Kidney epithelial cell (primary cell): ENCODE results near the gene NT5DC3. TPM values are rescaled to one million over a fixed set of nuclear protein-coding genes. Genes with fewer than 3 reads are reported as not detected.

ENCODE experiments used
- DNase-seq: peaks from one replicate; pipeline ENCODE4 v3.0.0-alpha.2; 2010; ENCODE audit warnings: low read depth
- H3K27me3 ChIP-seq: 2 replicates; pipeline ENCODE4 v1.6.0; 2011; ENCODE audit warnings: low read length; ENCODE audit not compliant: control insufficient read depth, insufficient read depth
- H3K36me3 ChIP-seq: 2 replicates; pipeline ENCODE4 v1.5.1; 2011; ENCODE audit warnings: low read length; ENCODE audit not compliant: control insufficient read depth, insufficient read depth
- H3K4me3 ChIP-seq: 2 replicates; pipeline ENCODE4 v1.5.1; 2011; ENCODE audit warnings: low read depth, mild to moderate bottlenecking, control low read depth, low read length
- CTCF ChIP-seq: IDR thresholded peaks from 2 replicates; pipeline ENCODE4 v1.5.1; 2011; ENCODE audit warnings: mild to moderate bottlenecking, moderate library complexity, low read length, control low read depth, inconsistent platforms; ENCODE audit not compliant: insufficient read depth, poor library complexity, severe bottlenecking
- total RNA-seq: library from RNA; depleted of rRNA; stranded (reverse); fragments of >200 nt; gene quantifications from 2 replicates; pipeline ENCODE4 v1.2.3, GENCODE V29; 2015

NT5DC3 gene
- total RNA-seq, 1 donor from 2014 or later = 17.0 TPM

GRCh38 chr12:103737881-103738280 lies 103.2 kb downstream of the NT5DC3 start:
- TF ChIP-seq CTCF = no peak
- no peak for DNase-seq
- Histone ChIP-seq H3K36me3 (no peaks in the 10 kb centered on the region), H3K27me3 (no peaks in the 10 kb centered on the region), H3K4me3 (no peak overlapping the region)

GRCh38 chr12:103736572-103736971 lies 104.5 kb downstream of the NT5DC3 start:
- no peak for TF ChIP-seq CTCF
- no peak for DNase-seq
- Histone ChIP-seq H3K27me3 (no peaks in the 10 kb centered on the region), H3K4me3 (no peak overlapping the region), H3K36me3 (no peaks in the 10 kb centered on the region)

GRCh38 chr12:103735291-103735690 lies 105.7 kb downstream of the NT5DC3 start:
- H3K4me3 ChIP-seq = no peak overlapping the region
- no peak for TF ChIP-seq CTCF
- no peaks in the 10 kb centered on the region for H3K27me3 ChIP-seq
- H3K36me3 ChIP-seq = no peaks in the 10 kb centered on the region
- no peak for DNase-seq

- Histone ChIP-seq H3K27me3 (no peaks in the 10 kb centered on the region), H3K4me3 (no peak overlapping the region), H3K36me3 (no peaks in the 10 kb centered on the region)
- no peak for TF ChIP-seq CTCF
- DNase-seq = no peak
Observed at GRCh38 chr12:103734863-103735262, 106.2 kb downstream of the NT5DC3 start.

- no peaks in the 10 kb centered on the region for H3K27me3 ChIP-seq
- TF ChIP-seq CTCF = no peak
- H3K36me3 ChIP-seq = no peaks in the 10 kb centered on the region
- no peak overlapping the region for H3K4me3 ChIP-seq
- DNase-seq = no peak
Observed at GRCh38 chr12:103731539-103731938, 109.5 kb downstream of the NT5DC3 start.

GRCh38 chr12:103729499-103729898 lies 111.5 kb downstream of the NT5DC3 start:
- DNase-seq = no peak
- no peak overlapping the region for H3K4me3 ChIP-seq
- H3K36me3 ChIP-seq = no peaks in the 10 kb centered on the region
- no peaks in the 10 kb centered on the region for H3K27me3 ChIP-seq
- TF ChIP-seq CTCF = no peak
